ACHN (cell line): ENCODE measurements around the gene AGAP1.

Experiments
- DNase-seq: peaks from one replicate; pipeline ENCODE4 v3.0.0-alpha.2; 2015
- in situ Hi-C: cut with HindIII; loops from 2 replicates; pipeline ENCODE4 v1.10.0; 2017; ENCODE audit warnings: low sequenced_read_pairs, low pct_ligation_motif_present, low pct_unique_long_range_greater_than_20kb

Gene AGAP1

GRCh38 chr2:236113948-236114347 is 620.1 kb downstream of the AGAP1 start:
- in situ Hi-C loops, result no loop called here
- no peak for DNase-seq

GRCh38 chr2:236114959-236115358 is 621.1 kb downstream of the AGAP1 start:
- in situ Hi-C loops, result no loop called here
- no peak for DNase-seq

DNA sequence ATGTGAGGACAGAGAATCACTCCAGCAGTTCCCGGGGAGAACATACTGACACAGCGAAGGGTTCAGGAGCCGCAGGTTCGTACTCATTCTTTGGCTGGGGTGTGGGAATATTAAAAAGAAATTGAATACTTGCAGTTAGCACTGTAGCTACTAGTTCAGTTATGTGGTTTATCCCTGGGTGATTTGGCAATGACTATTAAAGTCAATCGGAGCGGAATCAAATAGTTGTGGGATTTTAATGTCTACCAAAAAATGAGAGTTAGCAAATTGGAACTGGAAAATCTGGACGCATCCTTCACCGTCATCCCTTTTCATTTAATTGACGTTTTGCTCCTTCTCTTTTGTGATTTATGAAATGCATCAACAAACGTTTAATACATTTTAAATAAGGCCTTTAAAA is 623.6 kb downstream of the AGAP1 start:
- no peak for DNase-seq
- in situ Hi-C loops, result no loop called here

DNA sequence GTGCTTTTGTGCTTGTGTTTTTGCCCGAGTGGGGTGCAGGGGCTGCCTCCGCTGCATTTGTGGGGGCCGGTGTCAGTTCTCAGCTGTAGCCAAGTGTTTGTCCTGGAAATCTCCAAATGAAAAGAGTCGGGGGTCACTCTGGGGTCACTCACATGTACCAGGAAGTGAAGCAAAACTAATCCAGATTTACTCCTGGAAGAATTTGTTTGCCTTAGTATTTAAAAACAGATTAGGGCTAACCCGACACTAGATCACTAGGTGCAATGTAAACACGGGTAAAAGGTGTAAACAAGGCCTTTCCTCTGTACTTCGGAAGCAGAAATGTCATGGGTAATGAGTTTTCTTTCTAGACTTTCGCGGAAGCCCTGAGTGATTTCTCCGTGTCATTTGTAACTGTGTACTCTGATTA is 624.0 kb downstream of the AGAP1 start:
- no peak for DNase-seq
- in situ Hi-C loops, result no loop called here

DNA sequence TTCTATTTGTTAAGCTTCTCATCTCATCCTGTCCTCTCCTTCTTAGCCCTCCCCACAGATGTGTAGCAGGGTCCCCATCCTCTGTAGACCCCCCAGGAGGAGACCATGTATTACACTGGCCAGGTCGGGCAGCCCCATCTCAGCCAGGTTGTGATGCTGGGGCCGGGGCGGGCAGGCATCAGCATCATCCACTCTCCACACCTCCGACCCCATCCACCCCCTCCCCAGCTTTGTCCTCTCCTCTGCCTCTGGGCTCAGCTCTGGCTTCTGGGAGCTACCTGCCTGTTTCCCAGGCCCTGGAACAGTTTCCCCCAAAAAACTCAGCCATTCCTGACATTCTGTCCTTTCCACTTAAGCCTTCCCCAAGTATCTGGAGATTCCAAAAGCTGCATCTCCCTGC is 625.2 kb downstream of the AGAP1 start:
- in situ Hi-C loops, result no loop called here
- DNase-seq, result no peak

- in situ Hi-C loops, result no loop called here
- no peak for DNase-seq
Observed at GRCh38 chr2:236119476-236119875, 625.6 kb downstream of the AGAP1 start.

- no peak for DNase-seq
- in situ Hi-C loops, result no loop called here
Observed at GRCh38 chr2:236120141-236120601, 626.3 kb downstream of the AGAP1 start.

DNA sequence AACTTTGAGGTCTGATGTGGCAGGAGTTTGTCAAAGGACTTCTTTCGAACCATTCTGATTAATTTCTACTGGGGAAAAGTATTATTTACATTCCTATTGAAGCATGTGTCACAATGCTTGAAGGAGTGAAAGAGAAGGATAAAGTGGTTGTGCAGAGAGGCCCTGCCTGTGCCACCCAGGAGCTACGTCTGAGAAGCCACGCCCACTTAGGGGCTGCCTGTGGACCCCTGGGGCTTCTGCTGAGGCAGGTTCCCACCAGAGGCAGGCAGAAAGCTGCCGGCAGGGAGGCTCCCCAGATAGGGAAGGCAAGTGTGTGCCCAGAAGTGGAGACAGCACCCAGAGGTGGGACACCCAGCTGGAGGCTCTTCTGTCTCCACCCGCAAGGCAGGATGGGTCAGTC is 627.0 kb downstream of the AGAP1 start:
- no peak for DNase-seq
- in situ Hi-C loops, result no loop called here

GRCh38 chr2:236121546-236121945 is 627.7 kb downstream of the AGAP1 start:
- in situ Hi-C loops, result no loop called here
- DNase-seq, result no peak

DNA sequence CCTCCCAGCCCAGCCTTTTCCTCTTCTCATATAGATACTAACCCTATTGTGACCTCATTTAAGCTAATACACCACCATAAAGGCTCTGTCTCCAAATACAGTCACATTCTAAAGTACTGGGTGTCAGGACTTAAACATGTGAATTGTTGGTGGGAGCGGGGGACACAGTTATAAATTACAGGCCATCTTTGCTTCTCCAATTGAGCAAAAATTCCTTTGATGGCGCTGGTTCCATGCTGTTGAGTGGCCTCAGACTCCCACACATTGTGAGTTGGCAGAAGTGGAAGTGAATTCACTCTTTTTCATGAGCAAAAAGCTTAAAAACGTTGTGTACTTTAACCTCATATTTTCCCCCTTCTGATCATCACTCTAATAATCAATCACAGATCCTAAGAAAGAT is 628.4 kb downstream of the AGAP1 start:
- in situ Hi-C loops, result no loop called here
- DNase-seq, result no peak

DNA sequence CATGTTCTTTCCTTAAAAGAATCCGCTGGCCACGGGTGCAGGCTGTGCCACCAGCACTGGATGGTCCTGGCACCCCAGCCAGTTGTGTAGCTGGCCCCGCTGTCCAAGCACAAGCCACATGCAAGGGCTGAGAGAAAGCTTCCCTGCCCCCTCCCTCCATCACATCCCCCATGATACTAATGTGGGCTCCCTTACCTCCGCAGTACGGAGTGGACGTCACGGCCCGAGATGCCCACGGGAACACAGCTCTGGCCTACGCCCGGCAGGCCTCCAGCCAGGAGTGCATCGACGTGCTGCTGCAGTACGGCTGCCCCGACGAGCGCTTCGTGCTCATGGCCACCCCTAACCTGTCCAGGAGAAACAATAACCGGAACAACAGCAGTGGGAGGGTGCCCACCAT is 629.9 kb downstream of the AGAP1 start:
- no peak for DNase-seq
- in situ Hi-C loops, result no loop called here

DNA sequence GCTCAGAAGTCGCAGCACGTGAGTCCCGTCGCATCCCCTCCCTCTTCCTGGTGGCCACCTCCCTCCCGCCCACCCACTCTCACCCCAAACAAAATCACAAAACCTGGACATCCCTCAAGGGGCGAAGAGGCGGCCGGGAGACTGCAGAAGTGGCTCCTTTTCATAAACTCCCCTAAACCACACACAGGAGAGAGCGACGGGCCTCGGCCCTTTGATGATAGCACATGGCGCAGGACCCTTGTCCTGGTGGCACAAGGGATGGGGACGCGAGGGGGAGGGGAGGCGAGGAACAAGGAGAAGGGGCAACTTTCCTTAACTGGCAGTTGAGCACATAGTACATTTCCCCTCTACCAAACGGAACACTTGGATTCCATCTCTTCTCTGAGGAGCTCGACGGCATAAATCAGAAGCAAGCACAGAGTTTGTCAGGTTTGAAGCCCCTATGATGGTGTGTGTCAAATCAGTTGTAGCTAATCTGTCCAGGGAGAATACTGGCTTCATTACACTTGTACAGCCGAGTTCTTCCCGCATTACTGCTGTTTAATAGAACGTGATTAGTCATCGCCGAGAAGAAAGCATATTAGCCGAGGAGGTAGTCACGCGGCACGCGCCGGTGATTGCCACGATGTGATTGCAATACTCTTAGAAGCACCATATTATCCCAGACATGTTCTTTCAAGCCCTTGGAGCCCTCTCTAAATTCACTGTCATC is 630.5 kb downstream of the AGAP1 start:
- in situ Hi-C loops, result no loop called here
- DNase-seq, result no peak

GRCh38 chr2:236125541-236125940 is 631.7 kb downstream of the AGAP1 start:
- DNase-seq, result no peak
- in situ Hi-C loops, result no loop called here

GRCh38 chr2:236127010-236127409 is 633.2 kb downstream of the AGAP1 start:
- DNase-seq, result no peak
- in situ Hi-C loops, result no loop called here

- in situ Hi-C loops, result no loop called here
- DNase-seq, result no peak
Observed at GRCh38 chr2:236128321-236128720, 634.5 kb downstream of the AGAP1 start.

DNA sequence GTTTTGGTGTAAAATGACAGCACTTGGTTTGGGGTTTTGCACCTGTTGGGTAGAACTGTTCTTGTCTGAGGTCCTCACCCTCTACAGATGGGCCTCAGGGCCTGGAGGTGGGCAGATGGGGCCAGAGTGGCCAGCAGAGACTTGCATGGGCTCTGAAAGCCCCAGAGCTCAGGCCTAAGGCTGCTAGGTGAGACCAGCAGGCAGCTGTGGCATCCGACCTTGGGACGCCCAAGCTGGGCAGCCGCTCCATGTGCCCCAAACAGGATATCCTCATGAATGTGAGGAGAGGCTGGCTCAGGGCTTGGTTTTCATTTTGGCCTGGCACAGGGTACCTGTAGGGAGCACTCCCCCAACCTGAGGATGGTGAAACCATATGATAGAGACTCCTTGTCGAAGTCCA is 636.1 kb downstream of the AGAP1 start:
- in situ Hi-C loops, result no loop called here
- DNase-seq, result no peak

DNA sequence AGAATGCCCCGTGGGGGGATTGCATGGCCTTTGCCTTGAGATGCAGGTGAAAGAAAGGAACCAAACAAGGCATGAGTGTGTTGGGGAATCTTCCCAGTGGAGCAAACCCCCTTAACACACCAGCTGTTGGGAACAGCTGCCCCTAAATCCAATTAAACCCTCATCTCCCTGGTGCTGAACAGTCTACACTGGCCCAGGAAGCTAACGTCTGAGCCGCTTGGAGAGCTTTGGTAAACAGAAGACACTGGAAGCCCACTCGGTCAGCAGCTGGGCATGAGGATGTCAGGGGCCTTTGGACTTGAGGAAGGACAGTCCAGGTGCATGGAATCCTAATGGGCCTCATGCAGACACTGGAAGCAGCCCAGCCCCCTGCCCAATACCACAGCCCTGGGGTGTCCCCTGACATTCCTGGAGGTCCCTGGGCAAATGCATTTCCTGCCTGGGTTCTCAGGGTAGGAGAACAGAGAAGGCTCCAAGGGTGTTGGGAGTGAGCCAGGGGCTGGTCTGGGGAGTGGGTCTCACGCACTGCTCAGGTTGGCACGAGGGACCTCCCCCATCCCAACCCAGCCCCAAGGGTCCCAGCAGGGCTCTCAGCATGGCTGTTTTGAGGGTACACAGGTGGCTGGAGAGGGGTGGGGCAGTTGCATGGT is 636.6 kb downstream of the AGAP1 start:
- no peak for DNase-seq
- in situ Hi-C loops, result no loop called here

- no peak for DNase-seq
- in situ Hi-C loops, result no loop called here
Observed at GRCh38 chr2:236131073-236131692, 637.3 kb downstream of the AGAP1 start.

- in situ Hi-C loops, result no loop called here
- no peak for DNase-seq
Observed at GRCh38 chr2:236133410-236134012, 639.7 kb downstream of the AGAP1 start.
